ENCODE data around the gene MELK. TPM values are rescaled to one million over a fixed set of nuclear protein-coding genes. Genes with fewer than 3 reads are reported as not detected.

The MELK gene
- total and polyA plus RNA-seq, 10 of the 15 experiments (the other 5 are each of a cell fraction or from before 2014, with no cell fraction given) = 38.7 to 80.3 (median 51.6) TPM

GRCh38 chr9:36717276-36717675 is 144.6 kb downstream of the MELK start:
- no peaks in the 10 kb centered on the region for H3K4me1 ChIP-seq (ENCODE audit: control insufficient read depth, insufficient read depth, low read length)
- no peak overlapping the region for H3K27ac ChIP-seq (ENCODE audit: control insufficient read depth, insufficient read depth)
- no peaks in the 10 kb centered on the region for H3K36me3 ChIP-seq (ENCODE audit: control insufficient read depth in 2 of 2, insufficient read depth in 2 of 2, low read length in 1 of 2)
- no peak for ATAC-seq
- no peak overlapping the region for H3K4me2 ChIP-seq (ENCODE audit: control insufficient read depth, insufficient read depth)
- no TSS peak for BruUV-seq (replicated peaks)
- H3K79me2 ChIP-seq (ENCODE audit: control insufficient read depth, insufficient read depth, low read length) = no peaks in the 10 kb centered on the region
- WGBS (ENCODE audit: insufficient coverage, insufficient replicate concordance, low lambda C conversion rate, missing lambda C conversion rate) = 34% methylated on average over 3 of the region's 3 CpGs
- DNase-seq (ENCODE audit: low read depth, low spot score) = no peak
- no peak for TF ChIP-seq RAD51 (IDR thresholded peaks at IDR 0.05)
- TF ChIP-seq MTA3 (IDR thresholded peaks at IDR 0.05; ENCODE audit: borderline replicate concordance, low read length) = no peak
- TF ChIP-seq E2F4 (IDR thresholded peaks at IDR 0.05; ENCODE audit: low read depth, low read length) = no peak
- no peak for TF ChIP-seq BHLHE40 (IDR thresholded peaks at IDR 0.05; ENCODE audit: borderline replicate concordance in 1 of 2, low read depth in 2 of 2, low read length in 1 of 2)
- no peak for TF ChIP-seq CEBPB (IDR thresholded peaks at IDR 0.05; ENCODE audit: borderline replicate concordance in 1 of 2, low read depth in 2 of 2, low read length in 2 of 2)
- TF ChIP-seq BRCA1 (IDR thresholded peaks at IDR 0.05; ENCODE audit: low read depth, low read length) = no peak
- TF ChIP-seq ELK1 (IDR thresholded peaks at IDR 0.05; ENCODE audit: low read depth, low read length) = no peak
- no peak for TF ChIP-seq PML (IDR thresholded peaks at IDR 0.05; ENCODE audit: low read length)
- TF ChIP-seq BCL3 (IDR thresholded peaks at IDR 0.05; ENCODE audit: borderline replicate concordance, insufficient read depth, low read depth, low read length, poor library complexity, severe bottlenecking) = no peak
- no peak for TF ChIP-seq RFX5 (IDR thresholded peaks at IDR 0.05; ENCODE audit: low read depth, low read length)
- no peak for TF ChIP-seq NFIC (IDR thresholded peaks at IDR 0.05; ENCODE audit: low read depth, low read length)
- TF ChIP-seq WRNIP1 (IDR thresholded peaks at IDR 0.05; ENCODE audit: borderline replicate concordance, low read depth, low read length) = no peak
- TF ChIP-seq RBBP5 (conservative IDR thresholded peaks at IDR 0.05) = no peak
- TF ChIP-seq PAX8 (IDR thresholded peaks at IDR 0.05) = no peak
- no peak for TF ChIP-seq SRF (IDR thresholded peaks at IDR 0.05; ENCODE audit: low read depth in 2 of 2, low read length in 2 of 2)
- TF ChIP-seq ESRRA (IDR thresholded peaks at IDR 0.05; ENCODE audit: low read length) = no peak
- in situ Hi-C loops (cut with MboI) (no loop called here), intact Hi-C loops (cut with micrococcal nuclease; ENCODE audit: unreplicated experiment) (no loop called here)
- no peaks in the 10 kb centered on the region for H4K20me1 ChIP-seq (ENCODE audit: control insufficient read depth, insufficient read depth)
- no peak overlapping the region for H3K9ac ChIP-seq (ENCODE audit: control insufficient read depth, insufficient read depth, low read length)
- FAIRE-seq = no peak
- CTCF ChIA-PET = no interaction called here
- H2AFZ ChIP-seq (ENCODE audit: control insufficient read depth, low read depth, low read length) = no peak overlapping the region
- no peaks in the 10 kb centered on the region; the same call in 2 of the 3 replicates for H3K9me3 ChIP-seq (replicated peaks; ENCODE audit: control insufficient read depth, insufficient read depth, low read length)
- no peaks in the 10 kb centered on the region for H3K27me3 ChIP-seq (replicated peaks in 1 of 2; ENCODE audit: control insufficient read depth in 2 of 2, insufficient read depth in 2 of 2, low read length in 1 of 2)
- H3K4me3 ChIP-seq = no peak overlapping the region
- SMC1A ChIA-PET (ENCODE audit: uncharacterized antibody, unreplicated experiment) = no interaction called here
- POLR2A ChIA-PET = no interaction called here
- RAD21 ChIA-PET (ENCODE audit: unreplicated experiment) = no interaction called here

Measured in GM12878 (cell line).